Choroid plexus epithelial cell (primary cell): ENCODE results near the gene CD300A.

ENCODE experiments used
- DNase-seq: peaks from one replicate; pipeline ENCODE4 v3.0.0-alpha.2; 2010; ENCODE audit warnings: low read depth
- H3K4me3 ChIP-seq: 2 replicates; pipeline ENCODE4 v1.5.1; 2011; ENCODE audit warnings: low read depth, mild to moderate bottlenecking, control low read depth, low read length, moderate library complexity
- CTCF ChIP-seq: conservative IDR thresholded peaks from 2 replicates; pipeline ENCODE4 v1.5.1; 2011; ENCODE audit warnings: low read depth, mild to moderate bottlenecking, control low read depth, inconsistent platforms, low read length, moderate library complexity

Gene CD300A

GRCh38 chr17:74455025-74455545 is 11.3 kb upstream of the CD300A start:
- no peak for TF ChIP-seq CTCF
- no peak overlapping the region for H3K4me3 ChIP-seq
- no peak for DNase-seq

- no peak for DNase-seq
- H3K4me3 ChIP-seq = no peak overlapping the region
- no peak for TF ChIP-seq CTCF
These were observed 10.6 kb upstream of the CD300A start for GRCh38 chr17:74455821-74456220.

GRCh38 chr17:74457146-74457819 is 9.2 kb upstream of the CD300A start:
- H3K4me3 ChIP-seq = no peak overlapping the region
- TF ChIP-seq CTCF = peak; percentile 93
- DNase-seq = peak; percentile 62

- no peak for TF ChIP-seq CTCF
- DNase-seq = no peak
- no peak overlapping the region for H3K4me3 ChIP-seq
These were observed 8.6 kb upstream of the CD300A start for GRCh38 chr17:74457820-74458166.

- TF ChIP-seq CTCF = no peak
- DNase-seq = no peak
- H3K4me3 ChIP-seq = no peak overlapping the region
These were observed 7.6 kb upstream of the CD300A start for GRCh38 chr17:74458835-74459234.

GRCh38 chr17:74459622-74460021 is 6.8 kb upstream of the CD300A start:
- no peak overlapping the region for H3K4me3 ChIP-seq
- no peak for DNase-seq
- TF ChIP-seq CTCF = no peak

- no peak overlapping the region for H3K4me3 ChIP-seq
- no peak for TF ChIP-seq CTCF
- DNase-seq = no peak
These were observed 6.2 kb upstream of the CD300A start for GRCh38 chr17:74460241-74460640.
